GM13977 (cell line): ENCODE data around the gene LDB3.
A peak's percentile ranks its signal among the peaks of the same experiment; 100 is the strongest.

Experiments used
- DNase-seq: peaks from one replicate; pipeline ENCODE4 v3.0.0; 2012; ENCODE audit warnings: low spot score
- in situ Hi-C: fragments of 300-500 bp; cut with MboI; formaldehyde crosslinking; loops from one replicate; pipeline ENCODE4 v1.12.0; 2022; ENCODE audit warnings: low sequenced_read_pairs, low pct_unique_long_range_greater_than_20kb, mixed read lengths, inconsistent platforms; ENCODE audit not compliant: unreplicated experiment
- TF ChIP-seq, protein P1 (sequence below): IDR thresholded peaks from 2 replicates; pipeline ENCODE4 v1.5.1; 2012; ENCODE audit warnings: mild to moderate bottlenecking, control low read depth; ENCODE audit not compliant: insufficient read depth; ENCODE audit errors: extremely low read depth, missing control alignments

LDB3 gene

DNA sequence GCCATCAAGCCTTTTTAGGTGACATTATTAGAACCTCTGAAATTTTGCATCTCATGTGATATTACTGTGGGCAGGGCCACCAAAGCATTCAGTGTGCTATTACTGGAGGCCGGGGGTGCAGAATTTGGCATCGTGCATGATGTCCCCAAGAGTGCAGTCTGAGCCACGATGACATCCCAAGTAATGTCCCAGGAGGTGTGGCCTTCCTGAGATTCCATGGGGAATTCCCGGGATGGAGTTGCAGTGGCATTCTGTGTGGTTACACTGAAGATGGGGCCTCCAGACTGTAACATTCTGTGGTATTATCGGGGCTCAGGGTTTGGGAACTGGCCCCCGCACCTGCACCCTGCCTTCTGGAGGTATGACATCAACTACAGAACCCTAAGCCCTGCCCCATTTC is 9.1 kb downstream of the LDB3 start:
- in situ Hi-C loops, result no loop called here
- TF ChIP-seq, protein P1, sequence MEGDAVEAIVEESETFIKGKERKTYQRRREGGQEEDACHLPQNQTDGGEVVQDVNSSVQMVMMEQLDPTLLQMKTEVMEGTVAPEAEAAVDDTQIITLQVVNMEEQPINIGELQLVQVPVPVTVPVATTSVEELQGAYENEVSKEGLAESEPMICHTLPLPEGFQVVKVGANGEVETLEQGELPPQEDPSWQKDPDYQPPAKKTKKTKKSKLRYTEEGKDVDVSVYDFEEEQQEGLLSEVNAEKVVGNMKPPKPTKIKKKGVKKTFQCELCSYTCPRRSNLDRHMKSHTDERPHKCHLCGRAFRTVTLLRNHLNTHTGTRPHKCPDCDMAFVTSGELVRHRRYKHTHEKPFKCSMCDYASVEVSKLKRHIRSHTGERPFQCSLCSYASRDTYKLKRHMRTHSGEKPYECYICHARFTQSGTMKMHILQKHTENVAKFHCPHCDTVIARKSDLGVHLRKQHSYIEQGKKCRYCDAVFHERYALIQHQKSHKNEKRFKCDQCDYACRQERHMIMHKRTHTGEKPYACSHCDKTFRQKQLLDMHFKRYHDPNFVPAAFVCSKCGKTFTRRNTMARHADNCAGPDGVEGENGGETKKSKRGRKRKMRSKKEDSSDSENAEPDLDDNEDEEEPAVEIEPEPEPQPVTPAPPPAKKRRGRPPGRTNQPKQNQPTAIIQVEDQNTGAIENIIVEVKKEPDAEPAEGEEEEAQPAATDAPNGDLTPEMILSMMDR, result no peak
- no peak for DNase-seq

DNA sequence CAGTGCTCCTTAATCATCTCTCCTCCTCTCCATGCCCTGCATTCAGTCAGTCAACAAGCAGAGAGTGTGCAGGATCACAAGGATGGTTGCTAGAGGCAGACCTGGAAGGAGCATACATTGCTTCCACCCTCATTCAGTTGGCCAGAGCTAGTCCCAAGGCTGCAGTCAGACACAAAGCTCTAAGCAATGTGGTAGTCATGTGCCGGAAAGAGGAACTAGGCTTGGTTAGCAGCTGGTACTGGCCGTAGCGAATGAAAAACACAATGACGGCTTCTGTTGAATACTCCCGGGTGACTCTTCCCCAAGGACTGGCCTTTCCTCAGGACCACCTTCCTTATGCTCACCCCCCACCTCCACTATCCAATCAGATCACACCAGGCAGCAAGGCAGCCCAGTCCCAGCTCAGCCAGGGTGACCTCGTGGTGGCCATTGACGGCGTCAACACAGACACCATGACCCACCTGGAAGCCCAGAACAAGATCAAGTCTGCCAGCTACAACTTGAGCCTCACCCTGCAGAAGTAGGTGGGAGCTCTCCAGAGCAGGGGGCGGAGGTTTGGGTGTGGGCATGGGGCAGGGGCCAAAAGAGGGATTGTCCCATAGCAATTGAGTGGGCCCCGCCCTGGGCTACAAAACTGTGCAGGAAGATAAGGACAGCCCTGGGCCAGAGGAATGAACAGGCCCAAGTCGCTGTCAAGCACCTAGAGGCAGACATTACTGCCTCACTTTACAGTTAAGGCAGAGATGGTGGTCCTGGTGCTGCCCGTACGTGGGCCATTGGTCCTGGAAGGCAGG is 10.9 kb downstream of the LDB3 start:
- DNase-seq, result peak; percentile 55
- TF ChIP-seq, protein P1, result no peak
- in situ Hi-C loops, result no loop called here

DNA sequence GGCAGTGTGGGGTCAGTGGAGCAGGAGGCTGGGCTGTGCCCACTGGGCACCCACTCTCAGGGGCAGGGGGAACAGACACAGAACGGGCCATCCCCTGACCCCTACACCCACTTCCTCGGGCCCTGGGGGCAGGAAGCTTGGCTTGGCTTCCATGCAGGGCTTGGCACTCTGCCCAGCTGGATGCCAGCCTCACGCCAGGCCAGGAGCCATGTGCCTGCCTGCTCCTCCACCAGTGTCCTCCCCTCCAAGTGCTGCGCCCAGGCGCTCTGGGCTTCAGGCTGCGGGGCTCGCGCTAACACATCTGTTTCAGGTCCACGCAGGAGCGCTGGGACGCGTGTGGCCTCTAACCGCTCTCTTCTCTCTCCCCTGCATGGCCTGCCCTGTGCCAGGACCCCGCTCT is 12.7 kb downstream of the LDB3 start:
- in situ Hi-C loops, result no loop called here
- TF ChIP-seq, protein P1, result no peak
- no peak for DNase-seq

DNA sequence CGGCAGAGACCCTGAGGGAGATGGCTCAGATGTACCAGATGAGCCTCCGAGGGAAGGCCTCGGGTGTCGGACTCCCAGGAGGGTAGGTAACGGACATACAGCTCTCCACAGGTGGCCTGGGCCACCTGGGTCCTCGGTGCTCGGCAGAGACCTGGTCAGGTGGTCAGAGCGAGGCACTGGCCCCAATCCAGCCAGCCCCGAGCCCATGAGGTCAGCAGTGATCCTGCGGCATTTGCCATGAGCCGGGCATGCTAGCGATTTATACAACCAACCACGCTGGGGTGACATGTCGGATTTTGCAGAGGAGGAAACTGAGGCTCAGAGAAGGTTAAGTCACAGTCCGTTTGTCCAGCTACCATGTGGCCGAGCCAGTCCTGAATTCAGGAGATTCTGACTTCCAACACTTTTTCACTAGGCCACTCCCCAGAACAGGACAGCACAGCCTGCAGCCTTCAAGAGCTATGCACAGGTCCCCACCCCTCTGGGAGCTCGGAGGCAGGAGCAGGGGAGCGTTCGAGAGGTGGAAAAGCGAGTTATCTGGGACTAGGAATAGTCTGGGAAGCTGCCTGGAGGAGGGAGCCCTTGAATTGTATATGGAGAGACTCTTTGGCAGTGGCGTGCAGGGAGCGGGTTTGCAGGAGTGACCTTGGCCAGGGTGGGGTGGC is 13.5 kb downstream of the LDB3 start:
- no peak for DNase-seq
- TF ChIP-seq, protein P1, result no peak
- in situ Hi-C loops, result no loop called here

DNA sequence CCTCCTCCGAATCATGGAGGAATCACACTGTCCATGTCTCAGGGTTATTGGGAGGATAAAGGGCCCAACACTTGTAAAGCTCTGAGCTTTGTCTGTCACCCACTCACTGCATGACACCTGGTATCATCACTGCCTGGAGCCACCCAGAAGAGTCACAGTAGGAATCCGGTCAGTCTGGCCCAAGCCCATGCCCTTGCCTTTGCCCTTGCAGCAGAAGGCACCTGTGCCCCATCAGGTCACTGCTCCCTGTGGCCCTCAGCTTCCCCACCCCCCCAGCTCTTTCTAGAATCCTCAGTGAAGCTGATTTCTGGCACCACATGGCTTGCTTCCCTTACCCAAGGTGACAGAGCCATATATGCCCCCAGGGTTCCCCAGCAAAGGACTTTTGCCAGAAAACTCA is 14.4 kb downstream of the LDB3 start:
- no peak for DNase-seq
- in situ Hi-C loops, result no loop called here
- TF ChIP-seq, protein P1, result no peak

DNA sequence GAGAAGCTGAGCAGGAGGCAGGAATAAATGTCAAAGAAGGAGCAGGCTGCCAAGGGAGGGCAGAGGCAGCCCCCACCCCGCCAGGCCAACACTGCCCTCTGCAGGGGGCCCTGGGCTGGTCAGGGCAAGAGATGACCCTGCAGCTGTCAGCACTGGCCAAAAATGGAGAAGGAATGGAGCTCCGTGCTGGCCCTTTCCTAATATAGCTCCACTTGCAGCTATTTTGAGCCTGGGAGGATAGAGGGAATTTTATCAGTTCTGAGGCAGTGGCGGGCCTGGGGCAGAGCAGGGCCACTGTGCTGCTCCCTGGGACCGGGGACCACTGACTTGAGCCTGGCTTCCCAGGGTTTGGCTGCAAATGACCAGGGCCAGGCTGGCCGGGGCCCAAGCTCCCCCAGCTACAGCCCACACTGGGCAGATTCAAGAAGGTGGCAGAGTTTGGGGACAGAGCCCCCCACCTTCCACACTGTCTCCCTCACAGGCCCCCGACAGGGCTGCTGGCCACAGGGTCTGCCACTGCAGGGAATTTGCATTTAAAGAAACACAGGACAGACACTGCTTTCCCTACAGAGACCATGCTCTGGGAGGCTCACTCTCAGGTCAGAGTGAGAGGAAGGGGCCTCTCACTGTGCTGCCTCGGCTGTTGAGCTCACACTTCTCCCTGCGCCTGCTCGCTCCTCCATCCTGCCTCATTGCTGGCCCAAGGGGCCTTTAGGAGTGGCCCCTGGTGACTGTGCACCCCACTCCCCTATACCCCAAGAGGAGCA is 16.2 kb downstream of the LDB3 start:
- in situ Hi-C loops, result no loop called here
- TF ChIP-seq, protein P1, result peak; percentile 35
- DNase-seq, result no peak
